GM23248 (cell line): ENCODE results near the gene PVRIG. TPM values are rescaled to one million over a fixed set of nuclear protein-coding genes. Genes with fewer than 3 reads are reported as not detected.
"Not testable (repeated sequence)": the region's sequence is repeated elsewhere in the genome, so short reads cannot be mapped to it uniquely, and the experiment has no call there.

Experiments used
- DNase-seq: peaks from one replicate; pipeline ENCODE4 v3.0.0-alpha.2; 2015
- H2AFZ ChIP-seq: fragments of 200-600 bp; sonication (generic); 2 replicates; pipeline ENCODE4 v1.6.1; 2016; ENCODE audit warnings: antibody characterized with exemption
- H3F3A ChIP-seq: fragments of 200-600 bp; sonication (generic); 2 replicates; pipeline ENCODE4 v1.6.1; 2016; ENCODE audit warnings: mild to moderate bottlenecking, antibody characterized with exemption, mixed run types; ENCODE audit not compliant: insufficient read depth
- H3K27ac ChIP-seq: fragments of 200-600 bp; sonication (generic); 2 replicates; pipeline ENCODE4 v1.5.1; 2016; ENCODE audit warnings: mild to moderate bottlenecking
- H3K27me3 ChIP-seq: fragments of 200-600 bp; sonication (generic); replicated peaks from 2 replicates; pipeline ENCODE4 v1.6.1; 2016; ENCODE audit warnings: mild to moderate bottlenecking; ENCODE audit not compliant: insufficient read depth
- H3K36me3 ChIP-seq: fragments of 200-600 bp; sonication (generic); 2 replicates; pipeline ENCODE4 v1.6.1; 2016; ENCODE audit warnings: low read depth, mild to moderate bottlenecking
- H3K4me1 ChIP-seq: fragments of 200-600 bp; sonication (generic); 2 replicates; pipeline ENCODE4 v1.6.1; 2016; ENCODE audit warnings: mild to moderate bottlenecking; ENCODE audit not compliant: insufficient read depth
- H3K4me2 ChIP-seq: fragments of 200-600 bp; sonication (generic); one replicate; pipeline ENCODE4 v1.6.1; 2016; ENCODE audit warnings: mild to moderate bottlenecking; ENCODE audit not compliant: unreplicated experiment
- H3K4me3 ChIP-seq: fragments of 200-600 bp; sonication (generic); 2 replicates; pipeline ENCODE4 v1.5.1; 2016; ENCODE audit warnings: mild to moderate bottlenecking
- H3K79me2 ChIP-seq: fragments of 200-600 bp; sonication (generic); 2 replicates; pipeline ENCODE4 v1.6.1; 2016; ENCODE audit warnings: mild to moderate bottlenecking; ENCODE audit not compliant: insufficient read depth
- H3K9ac ChIP-seq: fragments of 200-600 bp; sonication (generic); 2 replicates; pipeline ENCODE4 v1.6.1; 2016; ENCODE audit warnings: mild to moderate bottlenecking
- H3K9me2 ChIP-seq: fragments of 200-600 bp; sonication (generic); 2 replicates; pipeline ENCODE4 v1.6.1; 2016; ENCODE audit warnings: mixed run types, mild to moderate bottlenecking, moderate library complexity; ENCODE audit not compliant: insufficient read depth
- H3K9me3 ChIP-seq: fragments of 200-600 bp; sonication (generic); one replicate; pipeline ENCODE4 v1.6.1; 2017; ENCODE audit warnings: low read depth
- H4K20me1 ChIP-seq: fragments of 200-600 bp; sonication (generic); 2 replicates; pipeline ENCODE4 v1.6.0; 2016; ENCODE audit not compliant: insufficient read depth
- WGBS, 2 experiments: methylation state at CpG; one replicate each; pipeline ENCODE4 v1.1.6; 2015 to 2017; ENCODE audit warnings: low lambda C conversion rate in 2 of 2, low coverage in 1 of 2; ENCODE audit errors: missing lambda C conversion rate in 2 of 2; 5-methylcytosine and 5-hydroxymethylcytosine counted together
- in situ Hi-C: fragments of 300-500 bp; cut with MboI; formaldehyde crosslinking; loops from 2 replicates; pipeline ENCODE4 v1.15.0; 2020
- polyA plus RNA-seq: library from polyadenylated mRNA; unstranded; fragments of >200 nt; fragmentation: Nextera tagmentation; extraction: Ambion mirVana; gene quantifications from 2 replicates; pipeline ENCODE4 v1.2.1, GENCODE V29; 2016
- total RNA-seq: library from RNA; depleted of rRNA; stranded (reverse); fragments of >200 nt; shearing (Covaris generic); gene quantifications from 2 replicates; pipeline ENCODE4 v1.2.3, GENCODE V29; 2014; rRNA removed

Gene PVRIG
- total and polyA plus RNA-seq, 2 experiments from 2014 or later = not detected

DNA sequence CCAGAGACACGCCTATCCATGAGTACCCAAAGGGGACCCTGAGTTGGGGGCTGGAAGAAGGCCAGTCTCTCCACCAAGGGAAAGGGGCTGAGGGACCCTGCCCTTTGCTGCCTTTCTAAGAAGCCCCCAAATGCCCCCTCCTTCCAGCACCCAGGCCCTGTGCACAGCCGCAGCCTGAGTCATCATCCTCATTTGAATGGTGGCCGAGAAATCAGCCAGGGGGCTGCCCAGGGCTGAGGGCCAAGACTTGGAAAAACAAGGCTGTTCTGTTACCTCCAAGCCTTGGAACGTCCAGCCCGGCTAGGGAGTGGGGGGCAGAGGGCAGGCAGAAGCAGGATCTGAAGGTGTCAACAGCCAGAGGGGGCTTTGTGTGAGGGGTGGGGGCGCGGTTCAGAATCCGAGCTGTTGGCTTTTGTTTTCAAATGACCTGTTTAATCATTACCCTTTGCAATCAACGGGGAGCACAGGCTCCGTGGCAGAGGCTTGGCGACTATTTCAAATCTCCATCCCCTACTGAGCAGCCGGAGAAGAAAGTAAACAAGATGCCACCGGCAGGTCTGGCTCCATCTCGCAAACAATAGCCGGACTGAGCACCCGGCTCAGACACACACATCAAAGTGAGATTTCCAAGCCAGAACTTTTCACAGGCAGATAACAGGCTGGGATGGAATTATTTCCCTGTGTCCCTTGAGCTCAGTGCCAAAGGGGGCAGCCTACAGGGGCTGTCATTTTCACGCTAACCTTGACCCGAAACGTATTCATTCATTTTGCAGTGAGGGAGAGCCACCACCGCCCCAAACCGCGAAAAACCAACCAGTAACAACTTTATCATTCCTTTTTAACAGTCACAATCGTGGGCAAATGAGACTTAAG is 50.5 kb downstream of the PVRIG start:
- Histone ChIP-seq H3K4me2 (peak overlapping the region; percentile 88), H3K79me2 (peaks cover 24% of the 10 kb centered on the region), H3K4me3 (peak overlapping the region; percentile 74), H2AFZ (peak overlapping the region; percentile 78), H3K9ac (peak overlapping the region; percentile 58; the same call in 1 of the 2 replicates)
- WGBS, 2 experiments = 14 to 21% methylated on average over 16 to 18 of the region's 23 CpGs
- H4K20me1 ChIP-seq, H3K4me1 ChIP-seq, H3F3A ChIP-seq, H3K9me2 ChIP-seq, H3K27me3 ChIP-seq, in situ Hi-C loops, H3K9me3 ChIP-seq, H3K36me3 ChIP-seq, DNase-seq, H3K27ac ChIP-seq: not testable (repeated sequence)

Other genes starting within 250 kb of the PVRIG start
- gene AZGP1, start 243.9 kb upstream of the PVRIG start, total RNA-seq = not detected in 2 replicates
- gene AZGP1, start 243.9 kb upstream of the PVRIG start, polyA plus RNA-seq = not detected in 2 replicates
- gene ZKSCAN1, start 204.4 kb upstream of the PVRIG start, total RNA-seq = 17.8 and 21.9 TPM in 2 replicates
- gene ZKSCAN1, start 204.4 kb upstream of the PVRIG start, polyA plus RNA-seq = 33.7 and 37.0 TPM in 2 replicates
- 3.4 and 6.3 TPM in 2 replicates for gene ZSCAN21, start 170.2 kb upstream of the PVRIG start, total RNA-seq
- gene ZSCAN21, start 170.2 kb upstream of the PVRIG start, polyA plus RNA-seq = 7.9 and 8.2 TPM in 2 replicates
- gene ZNF3, start 138.2 kb upstream of the PVRIG start, total RNA-seq = 13.8 and 24.9 TPM in 2 replicates
- gene ZNF3, start 138.2 kb upstream of the PVRIG start, polyA plus RNA-seq = 13.3 and 15.0 TPM in 2 replicates
- 59.1 and 79.1 TPM in 2 replicates for gene COPS6, start 131.0 kb upstream of the PVRIG start, total RNA-seq
- 214 and 223 TPM in 2 replicates for gene COPS6, start 131.0 kb upstream of the PVRIG start, polyA plus RNA-seq
- 61.3 and 93.1 TPM in 2 replicates for gene MCM7, start 118.6 kb upstream of the PVRIG start, total RNA-seq
- gene MCM7, start 118.6 kb upstream of the PVRIG start, polyA plus RNA-seq = 49.6 and 53.7 TPM in 2 replicates
- gene AP4M1, start 118.3 kb upstream of the PVRIG start, total RNA-seq = 13.7 and 16.2 TPM in 2 replicates
- gene AP4M1, start 118.3 kb upstream of the PVRIG start, polyA plus RNA-seq = 18.7 and 19.4 TPM in 2 replicates
- gene TAF6, start 100.6 kb upstream of the PVRIG start, total RNA-seq = 40.5 and 69.8 TPM in 2 replicates
- gene TAF6, start 100.6 kb upstream of the PVRIG start, polyA plus RNA-seq = 53.0 and 55.2 TPM in 2 replicates
- 26.2 and 37.8 TPM in 2 replicates for gene CNPY4, start 100.3 kb upstream of the PVRIG start, total RNA-seq
- 26.9 and 29.9 TPM in 2 replicates for gene CNPY4, start 100.3 kb upstream of the PVRIG start, polyA plus RNA-seq
- 0.43 and 1.9 TPM in 2 replicates for gene MBLAC1, start 93.0 kb upstream of the PVRIG start, total RNA-seq
- gene MBLAC1, start 93.0 kb upstream of the PVRIG start, polyA plus RNA-seq = 1.3 TPM in 2 replicates
- gene LAMTOR4, start 71.0 kb upstream of the PVRIG start, total RNA-seq = 49.4 and 54.0 TPM in 2 replicates
- gene LAMTOR4, start 71.0 kb upstream of the PVRIG start, polyA plus RNA-seq = 92.2 and 96.7 TPM in 2 replicates
- 7.0 and 11.8 TPM in 2 replicates for gene TRAPPC14, start 61.2 kb upstream of the PVRIG start, total RNA-seq
- gene TRAPPC14, start 61.2 kb upstream of the PVRIG start, polyA plus RNA-seq = 5.1 and 5.8 TPM in 2 replicates
- gene GAL3ST4, start 51.3 kb upstream of the PVRIG start, total RNA-seq = 0.51 and 1.6 TPM in 2 replicates
- 1.5 TPM in 2 replicates for gene GAL3ST4, start 51.3 kb upstream of the PVRIG start, polyA plus RNA-seq
- 0.22 and 1.0 TPM in 2 replicates for gene GPC2, start 42.6 kb upstream of the PVRIG start, total RNA-seq
- gene GPC2, start 42.6 kb upstream of the PVRIG start, polyA plus RNA-seq = 0.16 TPM in 1 of 2 replicates, not detected in the other
- 0.97 TPM in 1 of 2 replicates, not detected in the other for gene STAG3, start 42.0 kb upstream of the PVRIG start, total RNA-seq
- gene STAG3, start 42.0 kb upstream of the PVRIG start, polyA plus RNA-seq = 0.65 and 1.1 TPM in 2 replicates
- gene SPDYE3, start 87.8 kb downstream of the PVRIG start, total RNA-seq = not detected in 2 replicates
- 3.5 and 3.8 TPM in 2 replicates for gene SPDYE3, start 87.8 kb downstream of the PVRIG start, polyA plus RNA-seq
- gene PILRB, start 138.2 kb downstream of the PVRIG start, total RNA-seq = 10.8 and 21.8 TPM in 2 replicates
- 7.6 and 10.7 TPM in 2 replicates for gene PILRB, start 138.2 kb downstream of the PVRIG start, polyA plus RNA-seq
- not detected in 2 replicates for gene PILRA, start 153.5 kb downstream of the PVRIG start, total RNA-seq
- 1.7 TPM in 2 replicates for gene PILRA, start 153.5 kb downstream of the PVRIG start, polyA plus RNA-seq
- gene ZCWPW1, start 208.8 kb downstream of the PVRIG start, total RNA-seq = 0.89 and 1.9 TPM in 2 replicates
- 3.6 and 4.2 TPM in 2 replicates for gene ZCWPW1, start 208.8 kb downstream of the PVRIG start, polyA plus RNA-seq
- 24.2 and 27.2 TPM in 2 replicates for gene MEPCE, start 209.9 kb downstream of the PVRIG start, total RNA-seq
- 7.7 and 8.0 TPM in 2 replicates for gene MEPCE, start 209.9 kb downstream of the PVRIG start, polyA plus RNA-seq
- 11.9 and 15.8 TPM in 2 replicates for gene PPP1R35, start 216.5 kb downstream of the PVRIG start, total RNA-seq
- gene PPP1R35, start 216.5 kb downstream of the PVRIG start, polyA plus RNA-seq = 15.7 and 20.0 TPM in 2 replicates
- not detected in 2 replicates for gene SPACDR, start 244.3 kb downstream of the PVRIG start, total RNA-seq
- gene SPACDR, start 244.3 kb downstream of the PVRIG start, polyA plus RNA-seq = 0.50 TPM in 1 of 2 replicates, not detected in the other